HG02970 (cell line): Measurements from ENCODE around the gene CD247.

Experiments used
- ATAC-seq: cut with Tn5 transposase; IDR thresholded peaks from one replicate; pipeline ENCODE4 v1.9.1; 2021; ENCODE audit warnings: mild to moderate bottlenecking, moderate library complexity, moderate number of reproducible peaks; ENCODE audit not compliant: unreplicated experiment, low FRiP score

Gene CD247

DNA sequence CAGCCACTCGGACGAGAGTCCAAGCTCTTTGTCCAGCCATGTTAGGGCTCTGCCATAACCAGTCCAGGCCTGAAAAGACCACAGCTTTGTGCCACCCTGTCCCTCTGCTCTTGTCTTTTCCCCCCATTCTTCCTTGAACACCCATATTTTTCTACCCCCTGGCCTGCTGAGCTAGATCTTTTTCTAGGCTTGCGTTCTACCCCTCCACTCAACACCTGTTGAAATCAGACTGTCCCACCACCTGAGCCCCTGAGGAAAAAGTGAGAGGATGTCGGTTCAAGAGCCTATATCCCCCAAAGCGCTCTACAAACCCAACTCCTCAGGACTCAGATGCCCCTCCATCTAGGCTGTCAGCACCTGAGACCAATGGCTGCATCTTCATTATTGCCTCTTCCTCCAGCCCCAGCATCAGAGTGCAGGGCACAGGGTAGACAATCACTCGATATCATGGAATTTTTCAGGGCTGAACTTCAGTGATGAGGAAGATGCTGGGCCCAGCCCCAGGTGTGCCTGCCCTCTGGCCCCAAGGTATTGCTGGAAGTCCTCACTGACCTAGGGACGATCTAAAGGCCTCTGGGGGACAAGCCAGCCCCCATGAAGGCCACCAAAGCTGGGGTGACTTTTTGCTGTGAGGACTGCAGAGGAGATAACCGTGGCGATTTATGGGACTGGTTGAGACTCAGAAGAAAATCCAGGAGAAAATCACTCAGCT, 75.3 kb downstream of the CD247 start:
- no peak for ATAC-seq

DNA sequence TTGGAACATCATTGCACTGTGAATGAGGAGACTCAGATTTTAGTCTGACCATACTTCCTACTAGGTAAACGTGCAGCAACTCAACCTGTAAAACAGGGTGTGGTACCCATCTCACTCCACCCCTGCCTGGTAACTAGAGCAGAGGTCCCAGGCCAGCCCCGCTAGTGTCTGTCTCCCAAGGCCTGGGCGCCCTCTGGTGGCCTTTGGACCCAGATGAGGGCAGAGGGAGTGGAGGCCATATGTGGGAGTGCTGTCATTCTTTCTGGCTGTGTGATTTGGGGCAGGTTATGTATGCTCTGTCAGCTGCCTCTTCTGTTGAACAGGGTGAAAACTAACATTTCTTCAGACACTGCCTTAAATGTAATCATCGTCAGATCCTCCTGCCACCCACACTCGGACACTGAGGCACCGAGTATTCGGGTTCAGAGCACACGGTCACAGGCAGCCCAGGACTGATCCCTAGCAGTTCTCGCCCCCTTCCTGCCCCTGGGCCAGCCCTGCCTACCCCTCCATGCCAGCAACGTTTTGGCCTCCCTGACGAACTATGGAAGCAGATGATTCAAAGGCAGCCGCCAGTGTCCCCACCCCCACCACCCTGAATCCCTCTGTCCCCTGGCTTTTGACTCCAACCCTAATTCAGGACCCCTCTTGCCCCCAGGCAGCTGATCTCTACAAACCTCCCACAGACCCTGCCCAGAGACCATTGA, 76.0 kb downstream of the CD247 start:
- ATAC-seq, result peak; percentile 50

DNA sequence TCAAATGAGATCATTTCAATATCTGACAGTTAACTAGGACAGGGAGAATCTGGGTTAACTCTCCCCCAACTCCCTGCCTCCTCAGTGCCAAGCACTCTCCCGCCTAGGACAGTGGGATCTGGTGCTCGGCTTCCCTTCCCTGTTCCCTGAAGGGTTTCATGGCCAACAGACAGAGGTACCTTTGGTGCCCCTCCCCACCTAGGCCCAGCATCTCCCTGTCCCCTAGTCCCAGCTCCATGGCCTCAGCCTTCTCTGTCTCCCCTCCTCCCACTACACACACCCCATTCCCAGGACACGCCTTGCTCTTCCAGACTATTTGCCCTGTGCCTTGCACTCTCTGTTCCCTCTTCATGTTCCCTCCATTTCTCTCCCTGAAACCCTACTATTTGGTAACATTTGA, 77.1 kb downstream of the CD247 start:
- ATAC-seq, result no peak

DNA sequence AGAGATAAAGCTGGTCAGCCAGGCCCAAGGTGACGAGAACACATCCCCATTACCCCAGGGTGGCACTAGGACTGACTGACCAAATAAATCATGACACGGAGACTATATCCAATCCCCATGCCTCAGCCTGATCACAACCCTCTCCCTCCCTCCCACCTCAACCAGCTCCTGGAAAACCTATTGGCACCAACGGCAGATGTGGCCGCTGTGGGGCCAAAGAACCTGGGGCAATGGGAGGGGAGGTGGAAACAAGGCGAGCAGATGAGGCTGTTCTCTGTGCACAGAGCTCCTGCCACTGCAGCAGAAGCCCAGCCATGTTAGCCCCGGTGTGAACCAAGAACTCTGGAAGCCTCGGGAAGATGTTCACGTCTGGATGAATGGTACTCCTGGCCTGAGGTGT, 77.6 kb downstream of the CD247 start:
- ATAC-seq, result no peak

DNA sequence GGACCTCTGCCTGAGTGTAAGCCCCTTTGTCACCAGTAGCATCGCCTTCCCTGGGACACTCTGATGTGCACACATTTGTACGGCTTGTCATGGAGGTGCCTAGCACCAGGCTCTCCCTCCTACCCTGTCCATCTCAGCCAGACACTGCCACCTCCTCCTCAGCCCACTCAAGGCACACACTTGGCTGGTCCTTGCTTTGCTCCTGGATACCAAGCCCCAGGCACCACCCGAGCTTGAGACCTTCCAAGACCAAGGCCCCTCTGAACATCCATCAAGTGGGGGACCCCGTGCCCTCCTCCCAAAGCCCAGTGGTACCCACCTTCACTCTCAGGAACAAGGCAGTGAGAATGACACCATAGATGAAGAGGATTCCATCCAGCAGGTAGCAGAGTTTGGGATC, 78.0 kb downstream of the CD247 start:
- no peak for ATAC-seq

DNA sequence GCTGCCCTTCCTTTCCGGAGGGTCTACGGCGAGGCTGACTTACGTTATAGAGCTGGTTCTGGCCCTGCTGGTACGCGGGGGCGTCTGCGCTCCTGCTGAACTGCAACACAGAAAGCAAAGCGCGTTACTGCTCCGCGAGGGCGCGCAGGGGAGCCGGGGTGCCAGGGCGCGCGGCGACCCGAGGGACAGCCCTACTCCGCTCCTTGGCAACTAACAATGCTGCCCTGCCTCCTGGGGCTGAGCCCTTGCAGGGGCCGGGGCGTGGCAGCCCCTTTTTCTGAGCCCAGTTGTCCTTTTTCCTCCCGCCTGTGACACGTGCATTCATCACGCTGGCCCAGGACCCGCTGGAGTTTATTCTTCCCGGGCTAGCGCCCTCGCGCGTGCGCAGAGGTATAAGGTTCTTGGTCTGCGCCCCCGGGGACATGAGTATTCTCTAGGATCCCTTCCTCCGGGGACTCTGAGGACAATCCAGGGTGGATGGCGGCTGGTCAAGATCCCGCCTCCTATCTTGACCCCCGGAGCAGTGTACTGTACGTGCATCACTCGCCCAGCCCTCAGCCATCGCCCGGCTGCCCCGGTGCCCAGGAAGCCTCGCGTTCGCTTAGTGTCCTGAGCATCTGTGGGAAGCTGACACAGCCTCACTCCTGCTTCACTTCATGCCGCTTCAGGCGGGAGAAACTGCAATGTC, 78.9 kb downstream of the CD247 start:
- ATAC-seq, result no peak

DNA sequence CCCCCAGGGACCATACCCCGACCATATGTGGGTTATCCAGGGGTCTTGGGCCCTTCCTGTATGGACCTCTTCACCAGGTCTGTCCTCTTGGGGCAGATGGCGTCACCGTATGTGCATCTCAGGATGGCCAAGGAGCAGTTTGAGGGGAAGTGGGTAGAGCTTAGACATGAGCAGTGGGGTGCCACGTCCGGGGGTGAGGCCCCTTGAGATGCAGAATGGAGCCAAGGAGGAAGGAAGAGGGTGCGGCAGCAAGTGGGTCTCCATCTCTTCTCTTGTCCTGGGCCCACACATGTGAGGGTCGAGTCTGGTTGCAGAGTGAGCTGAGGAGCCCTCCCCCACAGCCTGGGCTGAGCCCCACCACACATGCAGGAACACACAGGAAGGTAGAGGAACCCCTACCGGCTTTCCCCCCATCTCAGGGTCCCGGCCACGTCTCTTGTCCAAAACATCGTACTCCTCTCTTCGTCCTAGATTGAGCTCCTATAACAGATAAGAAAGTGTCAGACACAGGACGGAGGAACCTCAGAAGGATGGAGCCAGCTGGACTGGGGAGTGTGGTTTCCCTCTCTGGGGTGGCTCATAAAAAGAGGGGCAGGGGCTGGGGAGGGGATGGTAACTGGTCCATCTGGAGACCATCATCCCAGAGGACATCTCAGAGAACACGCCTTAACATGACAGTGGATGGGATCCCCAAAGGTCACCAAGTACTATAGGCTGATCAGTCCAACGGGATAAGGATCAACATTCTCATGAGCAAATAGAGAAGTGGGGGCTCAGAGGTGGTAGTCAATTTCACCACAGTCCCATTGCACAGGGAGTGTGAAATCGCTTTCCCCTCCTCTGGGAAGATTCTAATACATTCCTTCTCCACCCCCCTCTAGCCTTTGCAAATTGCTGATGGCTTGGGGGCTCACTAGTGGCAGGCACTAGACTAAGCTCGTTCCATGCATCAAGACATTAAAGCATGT, 79.9 kb downstream of the CD247 start:
- ATAC-seq, result no peak

DNA sequence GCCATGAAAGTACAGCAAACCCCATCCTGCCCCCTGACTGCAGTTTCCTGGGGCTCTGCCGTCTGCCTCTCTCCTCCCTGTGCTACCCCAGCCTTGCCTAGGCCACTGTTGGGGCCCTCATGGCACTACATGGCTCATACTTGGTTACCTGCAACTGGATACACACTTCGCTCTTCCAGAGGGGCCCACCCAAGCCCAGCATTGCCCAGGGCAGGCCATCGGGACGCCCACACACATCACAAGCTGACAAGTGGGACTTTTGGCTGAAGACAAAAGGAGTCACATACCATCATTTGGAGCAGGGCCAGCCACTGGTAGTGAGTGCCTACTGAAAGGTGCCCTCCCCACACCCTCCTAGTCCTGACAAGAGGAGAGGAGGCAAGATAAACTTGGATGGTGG, 82.8 kb downstream of the CD247 start:
- no peak for ATAC-seq

DNA sequence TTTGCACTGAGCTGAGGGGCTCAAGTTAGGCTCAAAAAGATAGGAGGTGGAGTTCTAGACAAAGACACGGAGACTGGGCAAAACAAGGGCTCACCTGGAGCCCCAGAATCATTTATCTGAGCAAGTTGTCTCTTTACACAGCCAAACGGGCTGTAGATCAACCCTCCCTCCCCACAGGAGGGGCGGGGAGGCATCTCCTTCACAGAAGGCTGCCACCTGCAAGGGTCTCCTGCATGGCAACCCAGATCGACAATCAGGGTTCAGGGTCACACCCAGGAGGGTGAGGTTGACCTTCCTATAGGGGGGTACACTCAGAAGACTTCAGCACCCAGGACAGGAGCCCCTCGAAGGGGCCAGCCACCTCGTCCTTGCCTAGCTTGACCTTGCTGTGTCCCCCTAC, 84.0 kb downstream of the CD247 start:
- no peak for ATAC-seq

DNA sequence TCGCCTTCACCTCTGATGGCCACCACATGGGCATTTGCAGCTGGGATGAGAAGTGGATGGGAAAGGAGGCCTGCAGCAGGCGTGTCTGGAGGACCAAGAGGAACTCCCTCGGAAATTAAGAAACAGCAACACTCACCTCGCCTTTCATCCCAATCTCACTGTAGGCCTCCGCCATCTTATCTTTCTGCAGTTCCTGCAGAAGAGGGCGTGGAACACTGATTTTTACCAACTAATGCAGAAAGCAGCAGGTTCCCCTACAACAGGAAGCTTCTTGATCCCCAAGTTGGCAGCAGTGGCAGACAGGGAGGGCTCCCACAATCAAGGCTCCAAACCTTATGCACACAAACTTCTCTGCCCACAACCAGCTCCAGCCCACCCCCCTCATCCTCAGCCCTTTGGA, 84.4 kb downstream of the CD247 start:
- no peak for ATAC-seq

DNA sequence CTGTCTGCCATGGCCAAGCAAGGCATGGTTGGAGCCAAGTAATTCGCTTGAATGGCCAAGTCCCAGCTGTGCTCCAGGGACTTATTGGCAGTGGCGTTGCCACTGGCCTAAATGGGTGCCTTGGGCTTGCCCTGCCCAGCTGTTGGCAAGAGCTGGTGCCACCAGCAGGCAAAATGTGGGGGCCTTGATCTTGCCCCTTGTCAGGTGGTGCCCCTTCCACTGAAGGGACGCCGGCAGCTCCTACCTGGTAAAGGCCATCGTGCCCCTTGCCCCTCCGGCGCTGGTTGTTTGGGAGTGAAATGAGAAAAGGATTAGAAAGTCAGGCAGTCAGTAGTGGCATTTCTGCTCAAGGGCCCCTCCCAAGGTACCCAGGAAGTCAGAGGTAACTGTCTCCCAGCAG, 85.5 kb downstream of the CD247 start:
- no peak for ATAC-seq

DNA sequence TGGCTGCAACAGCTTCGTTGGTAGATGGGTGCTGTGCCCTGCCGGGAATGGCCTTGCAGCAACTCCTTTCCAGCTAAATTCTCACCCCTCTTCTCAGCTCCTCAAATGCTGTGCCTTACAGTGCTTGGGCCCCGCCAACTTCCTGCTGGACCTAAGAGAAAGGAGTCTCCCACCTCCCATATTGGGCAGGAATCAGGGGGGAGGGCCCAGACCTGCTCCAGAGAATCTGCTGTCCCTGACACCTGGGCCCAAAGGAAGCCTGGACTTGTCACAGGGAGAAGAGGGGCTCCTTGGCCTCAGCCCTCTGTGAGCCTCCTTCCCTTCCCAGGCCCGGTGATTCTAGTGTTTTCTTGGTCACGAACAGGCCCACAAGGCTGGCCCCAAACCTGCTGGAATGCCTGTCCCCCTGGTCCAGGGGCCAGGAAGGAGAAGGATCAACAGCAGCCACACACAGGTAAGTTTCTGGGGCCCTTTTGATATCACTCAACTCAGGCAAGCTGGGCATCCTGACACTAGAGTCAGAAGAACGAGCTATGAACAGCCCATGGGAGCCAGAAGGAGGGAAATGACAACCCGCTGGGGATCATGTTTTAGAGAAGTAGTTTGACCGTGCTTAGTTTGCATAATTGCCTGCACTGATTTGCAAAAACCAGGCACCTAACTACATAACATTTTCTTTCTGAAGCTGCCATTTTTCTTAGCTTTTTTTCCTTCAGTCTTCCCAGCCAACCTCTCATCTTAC, 86.2 kb downstream of the CD247 start:
- no peak for ATAC-seq

DNA sequence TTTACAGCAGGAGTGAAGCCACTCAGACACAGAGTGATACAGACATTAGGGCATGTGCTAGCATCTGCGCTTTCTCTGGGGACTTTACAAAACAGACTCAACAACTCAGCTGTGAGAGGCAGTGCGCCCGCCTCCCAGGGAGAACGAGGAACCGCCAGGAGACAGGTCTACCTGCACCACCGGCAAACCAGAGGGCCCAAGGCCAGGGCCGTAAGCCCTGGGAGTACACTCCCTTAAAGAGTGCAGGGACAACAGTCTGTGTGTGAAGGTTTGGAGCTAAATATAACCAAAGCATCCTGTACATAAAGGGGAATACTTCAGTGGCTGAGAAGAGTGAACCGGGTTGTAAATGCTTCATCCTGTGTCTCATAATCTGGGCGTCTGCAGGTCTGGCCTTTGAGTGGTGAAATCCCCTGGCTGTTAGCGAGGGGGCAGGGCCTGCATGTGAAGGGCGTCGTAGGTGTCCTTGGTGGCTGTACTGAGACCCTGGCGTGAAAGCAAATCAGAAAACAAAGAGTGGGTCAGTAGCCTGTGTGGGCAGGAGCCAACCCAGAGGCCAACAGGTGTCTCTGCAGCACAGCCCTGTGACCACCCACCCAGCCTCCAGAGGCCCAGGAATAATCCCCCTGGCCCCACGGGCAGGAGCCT, 86.9 kb downstream of the CD247 start:
- ATAC-seq, result no peak

DNA sequence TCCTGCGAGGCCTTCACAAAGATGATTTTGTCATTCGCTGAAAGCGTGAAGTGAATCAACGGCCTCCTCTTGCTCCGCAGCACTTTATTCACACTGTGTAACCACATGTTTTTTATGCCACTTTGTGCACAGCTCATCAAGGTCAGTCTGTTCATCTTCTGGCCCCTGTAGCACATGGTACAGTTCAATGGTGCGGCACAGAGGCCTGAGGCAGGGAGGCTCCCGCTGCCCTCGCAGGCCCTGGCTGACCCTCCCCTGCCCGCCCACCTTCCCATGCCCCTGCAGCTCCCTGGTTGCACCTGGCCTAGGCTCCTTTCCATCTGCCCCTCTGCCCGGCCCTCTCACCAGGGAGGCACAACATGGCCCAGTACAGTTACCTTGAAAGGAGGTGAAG, 87.5 kb downstream of the CD247 start:
- ATAC-seq, result no peak

DNA sequence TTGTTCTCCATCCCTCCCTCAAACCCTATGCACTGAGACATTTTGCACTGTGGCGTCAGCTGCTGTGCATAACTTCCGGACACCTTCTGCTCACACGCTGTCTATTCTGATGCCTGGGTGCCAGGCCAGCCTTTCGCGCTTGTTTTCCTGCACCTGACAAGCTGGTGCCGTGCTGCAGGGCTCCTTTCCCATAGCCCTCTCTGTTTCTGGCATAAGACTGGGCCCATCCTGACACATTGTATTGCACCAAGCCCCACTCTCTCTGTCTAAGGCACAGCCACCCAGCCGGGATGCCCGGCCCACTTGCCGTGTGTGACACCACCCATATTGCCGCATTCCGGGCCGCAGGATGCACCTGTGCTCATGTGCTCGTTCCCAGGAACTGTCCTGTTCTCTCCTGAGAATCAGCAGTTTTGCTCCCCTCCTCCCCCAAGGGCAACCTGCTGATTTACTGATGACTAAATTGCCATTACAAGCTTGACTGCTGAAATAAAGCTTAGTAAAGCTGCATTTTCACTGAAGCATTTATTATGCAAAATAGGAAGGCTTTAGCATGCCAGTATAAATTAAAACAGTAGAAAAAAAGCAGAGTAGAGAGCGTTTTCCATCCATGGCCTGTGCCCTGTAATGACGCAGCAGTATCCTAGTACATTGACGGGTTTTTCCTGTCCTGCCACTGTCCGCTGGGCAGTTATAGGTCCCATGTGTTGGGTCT, 88.0 kb downstream of the CD247 start:
- ATAC-seq, result no peak

DNA sequence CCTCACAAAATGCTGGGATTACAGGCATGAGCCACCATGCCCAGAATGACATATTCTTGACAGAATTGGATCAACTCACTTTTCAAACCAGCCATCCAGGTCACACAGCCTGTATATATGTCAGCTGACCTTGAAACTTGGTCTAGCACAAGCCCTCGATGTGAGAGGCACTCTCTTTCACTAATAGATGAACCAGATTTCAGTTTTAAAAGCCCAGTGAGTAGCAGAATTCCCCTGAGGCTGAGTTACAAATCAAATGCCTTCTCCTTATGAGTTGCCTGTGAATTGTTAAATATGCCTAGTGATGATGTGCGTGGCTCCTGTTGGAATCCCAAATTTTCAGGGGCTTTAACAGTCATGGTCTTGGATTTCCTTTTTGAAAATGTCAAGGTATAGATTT, 88.7 kb downstream of the CD247 start:
- ATAC-seq, result no peak

DNA sequence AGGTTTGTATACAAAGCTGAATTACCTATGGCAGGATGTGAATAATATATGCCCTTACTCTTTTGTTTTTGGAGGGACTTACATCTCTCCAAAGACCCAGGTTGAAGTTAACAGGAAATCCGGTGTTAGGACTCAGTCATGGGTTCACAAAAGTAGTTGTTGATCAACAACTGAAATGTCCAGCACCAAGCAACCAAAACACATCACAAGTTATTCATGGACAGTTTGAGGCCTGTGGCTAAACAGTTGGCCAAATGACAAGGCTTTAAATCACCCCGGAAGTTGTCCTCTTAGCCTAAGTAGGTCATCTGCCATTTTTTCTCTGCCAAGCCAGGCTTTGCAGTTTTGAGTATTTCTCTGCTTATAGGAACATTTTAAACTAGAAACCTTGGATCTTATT, 89.9 kb downstream of the CD247 start:
- no peak for ATAC-seq

DNA sequence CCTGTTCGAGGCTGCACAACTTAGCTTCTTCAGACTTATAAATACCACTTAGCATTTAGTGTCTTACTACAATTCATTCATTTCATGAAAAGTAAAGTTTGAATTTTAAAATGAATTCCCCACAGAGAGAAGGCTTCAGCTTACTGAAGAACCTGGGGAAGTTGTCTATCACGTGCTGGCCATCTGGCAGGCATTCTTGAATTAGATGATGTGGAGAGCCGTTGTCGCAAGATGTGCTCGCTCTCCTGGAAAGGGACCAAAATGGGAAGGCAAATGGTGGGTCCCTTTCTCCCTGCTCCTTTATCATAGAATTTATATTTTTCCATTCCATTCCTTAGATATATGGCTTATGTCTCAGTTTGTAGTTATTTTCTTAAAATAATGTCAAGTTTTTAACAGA, 90.5 kb downstream of the CD247 start:
- no peak for ATAC-seq

DNA sequence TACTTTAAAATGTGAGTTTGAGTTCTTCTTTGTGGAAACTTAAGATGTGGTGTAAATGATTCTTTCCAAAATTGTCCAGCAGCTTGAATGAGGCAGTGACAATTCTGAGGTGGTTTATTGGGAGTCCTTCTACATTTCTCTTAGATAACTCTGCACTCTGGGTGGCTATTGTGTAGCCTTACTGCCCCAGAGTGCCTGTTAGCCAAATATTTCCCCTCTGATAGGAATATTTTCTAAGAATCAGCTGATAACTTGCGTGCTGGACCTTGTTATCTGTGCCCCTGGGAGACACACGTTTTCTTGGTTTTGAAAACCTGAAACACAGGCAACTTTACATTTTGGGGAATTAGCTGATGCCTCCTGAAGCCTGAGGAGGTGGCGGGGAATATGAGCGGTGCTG, 91.6 kb downstream of the CD247 start:
- no peak for ATAC-seq
